Kasumi-1 (cell line): Measurements from ENCODE around the gene RNF220.

Experiments
- DNase-seq, 2 experiments: peaks; one replicate each; lab custom pipeline; 2025; lab: John Stamatoyannopoulos, UW

Gene RNF220

GRCh38 chr1:44611419-44611818 is 206.4 kb downstream of the RNF220 start:
- no peak for DNase-seq

DNA sequence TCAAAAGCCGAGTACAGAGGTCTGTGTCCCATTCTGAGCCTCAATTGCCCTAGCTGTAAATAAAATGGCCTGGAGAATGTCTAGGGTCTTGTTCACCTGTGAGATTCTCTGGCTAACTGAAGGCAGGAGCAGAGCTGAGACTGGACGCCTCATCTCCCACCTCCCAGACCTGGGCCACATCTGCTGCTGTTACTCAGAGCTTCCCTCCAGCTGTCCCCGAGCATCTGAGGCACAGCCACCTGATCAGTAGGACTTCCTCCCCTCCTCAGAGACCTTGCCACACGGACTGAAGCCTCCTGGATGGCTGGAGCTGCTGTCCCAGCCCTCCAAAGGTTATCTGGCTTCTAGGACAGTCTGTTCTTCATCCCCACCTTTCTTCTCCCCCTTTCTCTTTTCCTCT is 206.8 kb downstream of the RNF220 start:
- no peak for DNase-seq

GRCh38 chr1:44613941-44614340 is 208.9 kb downstream of the RNF220 start:
- DNase-seq: no peak

- no peak for DNase-seq
These were observed 211.4 kb downstream of the RNF220 start for GRCh38 chr1:44616284-44616990.

DNA sequence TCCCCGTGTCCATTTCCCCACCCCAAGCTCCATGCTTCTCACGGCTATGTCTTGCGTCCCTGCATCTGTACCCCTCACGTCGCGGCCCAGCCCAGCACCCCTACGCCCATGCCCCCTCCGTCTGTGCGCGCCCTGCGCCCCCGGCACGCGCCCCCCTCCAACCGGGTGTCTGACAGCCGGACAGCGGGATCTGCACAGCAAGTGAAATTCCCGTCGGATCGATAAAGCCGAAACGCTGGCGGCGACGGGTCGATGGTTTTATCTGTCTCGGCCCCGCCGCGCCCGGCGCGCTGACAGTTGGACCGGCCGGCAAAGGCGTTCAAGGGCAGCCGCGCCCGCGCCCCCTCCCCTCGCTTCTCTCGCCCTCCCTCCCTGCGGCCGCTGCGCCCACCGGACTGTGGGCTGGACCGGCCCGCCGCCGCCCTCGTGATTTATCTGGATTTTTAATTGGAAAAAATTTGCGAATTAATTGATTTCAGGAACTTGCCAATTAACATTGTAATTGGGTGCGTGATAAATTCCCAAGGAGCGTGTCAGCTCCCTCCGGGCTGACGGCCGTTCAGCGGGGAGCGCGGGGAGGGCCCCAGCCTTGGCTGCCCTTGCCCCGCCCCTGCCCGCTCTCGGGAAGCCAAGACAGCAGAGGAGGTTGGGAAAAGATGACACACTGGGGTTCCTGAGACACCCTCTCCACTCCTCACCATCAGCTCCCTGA is 212.1 kb downstream of the RNF220 start:
- no peak for DNase-seq

- no peak for DNase-seq
These were observed 212.6 kb downstream of the RNF220 start for GRCh38 chr1:44617703-44618029.

DNA sequence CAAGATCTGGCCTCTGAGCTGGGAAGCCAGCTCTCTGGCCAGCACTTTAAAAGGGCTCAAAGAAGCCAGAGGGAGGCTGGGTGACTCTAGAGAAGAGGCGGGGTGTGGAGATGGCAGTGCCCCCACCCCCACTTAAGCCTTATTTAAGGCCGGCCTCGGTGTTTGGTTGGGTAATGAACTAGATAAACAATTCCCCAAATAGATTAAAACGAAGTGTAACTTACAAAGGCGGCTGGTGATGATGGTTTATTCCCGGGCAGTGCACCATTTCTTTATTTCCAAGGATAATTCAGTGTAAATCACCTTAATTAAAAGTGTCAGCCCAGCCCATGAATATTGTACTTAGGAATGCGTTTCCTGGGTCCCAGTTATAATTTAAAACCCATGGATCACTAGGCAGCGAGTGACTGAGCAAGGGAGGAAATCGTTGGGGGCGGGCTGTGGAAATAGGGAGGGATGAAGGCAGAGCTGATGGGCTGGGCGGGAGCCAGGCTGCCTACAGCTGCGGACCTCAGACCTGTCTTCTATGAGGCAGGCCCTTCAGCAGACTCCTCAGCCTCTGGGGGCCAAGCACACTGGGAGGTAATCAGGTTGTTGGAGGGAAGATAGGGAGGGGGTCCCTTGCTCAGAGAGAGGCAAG is 214.3 kb downstream of the RNF220 start:
- DNase-seq: no peak

DNA sequence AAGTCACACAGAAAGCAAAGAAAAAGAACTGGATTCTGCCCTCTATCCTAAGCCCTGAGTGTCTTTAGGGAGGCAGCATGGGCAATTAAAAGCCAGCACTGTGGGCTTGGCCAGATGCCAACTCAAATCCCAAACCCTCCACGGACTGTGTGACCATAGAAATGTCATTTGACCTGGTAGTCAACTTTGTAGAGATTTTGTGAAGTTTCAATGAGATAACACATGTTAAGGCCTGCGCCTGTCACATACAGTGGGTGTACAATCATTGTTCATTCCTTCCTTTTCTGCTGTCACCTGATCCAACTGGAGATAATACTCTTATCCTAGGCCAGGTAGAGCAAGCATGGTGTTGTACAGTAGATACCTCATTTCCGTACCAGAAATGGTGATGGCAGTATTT is 215.0 kb downstream of the RNF220 start:
- no peak for DNase-seq

DNA sequence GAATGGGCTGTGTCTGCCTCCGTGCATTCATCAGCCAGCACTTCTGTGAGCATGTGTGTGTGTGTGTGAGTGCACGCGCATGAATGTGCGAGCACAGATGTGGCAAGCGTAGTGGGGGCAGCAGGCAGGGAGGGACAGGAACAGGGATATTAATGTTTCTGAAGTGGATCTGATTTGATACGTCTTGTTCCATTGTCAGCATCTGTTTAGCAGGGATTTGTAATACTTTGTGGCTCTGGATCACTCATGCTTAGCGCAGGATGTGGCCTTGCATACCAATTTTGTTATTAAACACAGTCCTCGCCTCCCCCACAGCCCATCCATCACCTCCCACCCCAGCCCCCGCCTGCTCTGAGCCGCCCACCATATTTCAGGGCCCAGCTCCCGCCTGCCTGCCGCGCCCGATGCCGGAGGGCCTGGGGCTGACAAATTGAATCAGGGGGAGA is 216.8 kb downstream of the RNF220 start:
- DNase-seq: no peak

DNA sequence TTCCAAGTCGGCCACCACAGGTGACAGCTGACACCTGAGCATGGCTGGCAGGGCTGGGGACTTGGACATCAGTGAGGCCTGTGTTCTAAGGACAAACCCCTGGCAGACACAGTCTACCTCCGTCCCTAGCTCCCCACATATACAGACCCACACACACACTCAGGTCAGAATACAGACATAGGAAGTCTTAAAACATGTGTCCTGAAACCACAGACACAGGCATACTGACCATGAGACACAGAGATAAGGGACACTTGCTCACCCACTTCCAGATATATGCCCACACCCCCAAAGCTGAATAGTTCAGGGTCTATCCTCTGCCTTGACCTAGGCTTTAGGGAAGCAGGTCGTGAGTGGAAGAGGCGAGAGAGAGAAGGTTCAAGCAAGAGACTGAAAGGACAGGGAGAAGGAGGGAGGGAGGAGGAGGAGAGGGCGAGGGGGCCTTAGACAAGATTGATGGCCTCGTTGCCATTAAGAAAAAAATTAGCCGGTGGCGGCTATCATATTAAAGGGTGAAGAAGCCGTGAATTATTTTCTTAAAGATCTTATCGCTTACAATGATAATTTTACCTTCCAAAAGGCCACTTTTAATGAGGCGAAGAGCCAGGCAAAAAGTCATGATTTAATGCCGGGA is 219.3 kb downstream of the RNF220 start:
- DNase-seq: no peak

- DNase-seq: no peak
These were observed 220.3 kb downstream of the RNF220 start for GRCh38 chr1:44625348-44625747.

GRCh38 chr1:44628962-44629756 is 224.1 kb downstream of the RNF220 start:
- DNase-seq: no peak

DNA sequence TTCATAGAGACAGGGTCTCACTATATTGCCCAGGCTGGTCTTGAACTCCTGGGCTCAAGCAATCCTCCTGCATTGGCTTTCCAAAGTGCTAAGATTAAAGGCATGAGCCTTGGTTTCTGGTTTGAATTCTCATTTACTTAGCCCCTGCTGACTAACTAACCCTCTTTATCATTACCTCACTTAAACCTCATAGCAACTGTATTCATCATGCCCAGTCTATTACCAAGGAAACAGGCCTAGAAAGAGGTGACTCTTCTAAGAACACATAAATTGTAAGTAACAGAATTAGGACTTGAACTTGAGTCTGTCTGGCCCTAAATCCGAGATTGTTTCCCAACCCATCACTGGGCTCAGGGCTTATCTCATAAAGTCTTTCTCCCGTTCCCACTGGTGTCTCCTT is 225.1 kb downstream of the RNF220 start:
- no peak for DNase-seq

DNA sequence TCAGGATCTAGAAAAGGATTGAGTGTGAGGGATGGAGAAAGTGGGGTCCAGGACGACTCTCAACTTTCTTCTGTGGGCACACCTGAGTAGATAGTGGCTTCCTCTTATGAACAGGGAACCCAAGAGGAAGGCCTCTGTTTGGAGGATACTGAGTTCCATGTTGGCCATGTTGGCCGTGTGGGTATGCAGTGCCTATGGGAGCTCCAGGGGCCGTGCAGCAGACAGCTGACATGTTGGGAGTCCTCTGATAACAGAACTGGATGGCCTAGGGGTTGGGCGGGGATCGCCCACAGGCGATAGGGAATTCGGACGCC is 226.2 kb downstream of the RNF220 start:
- no peak for DNase-seq

DNA sequence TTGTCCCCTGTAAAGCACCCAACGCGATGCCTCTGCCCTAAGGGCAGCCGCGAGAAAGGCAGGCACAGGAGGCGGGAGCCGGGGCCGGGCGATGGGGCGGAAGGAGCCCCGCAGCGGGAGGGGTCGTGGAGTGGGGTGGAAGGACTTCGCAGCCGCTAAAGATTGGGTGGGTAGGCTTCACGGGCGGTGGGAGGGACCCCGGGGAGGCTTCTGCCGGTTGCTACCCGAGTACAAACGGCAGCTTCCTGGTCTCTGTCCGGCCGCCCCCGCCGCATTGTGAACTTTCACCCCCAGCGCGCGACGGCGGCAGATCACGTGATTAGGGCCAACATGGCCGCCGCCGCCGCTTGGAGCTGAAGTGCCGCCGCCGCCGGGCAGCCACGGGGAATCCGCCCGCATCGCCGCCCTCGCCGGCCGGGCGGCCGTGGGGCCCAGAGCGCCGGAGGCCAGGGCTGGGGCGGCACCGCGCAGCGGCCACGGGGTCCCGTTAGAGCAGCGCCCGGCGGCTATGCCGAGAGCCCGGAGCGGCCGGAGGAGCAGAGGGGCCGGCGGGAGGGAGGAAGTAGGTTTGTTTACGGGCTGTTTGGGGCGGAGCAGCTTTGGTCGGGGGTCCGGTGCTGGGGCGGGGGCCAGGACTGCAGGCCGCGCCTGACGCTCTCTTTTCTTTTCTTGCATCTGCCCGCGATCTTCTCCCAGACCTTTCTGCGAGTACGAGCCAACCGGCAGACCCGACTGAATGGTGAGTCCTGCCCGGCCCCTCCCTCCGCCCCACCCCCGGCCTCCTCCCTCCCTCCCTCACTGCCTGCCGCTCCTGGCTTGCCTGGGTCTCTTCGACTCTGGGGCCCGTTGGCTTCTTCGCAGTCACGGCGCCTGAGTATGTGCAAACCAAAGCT is 226.8 kb downstream of the RNF220 start:
- DNase-seq: peak; percentile 76 to 80

DNA sequence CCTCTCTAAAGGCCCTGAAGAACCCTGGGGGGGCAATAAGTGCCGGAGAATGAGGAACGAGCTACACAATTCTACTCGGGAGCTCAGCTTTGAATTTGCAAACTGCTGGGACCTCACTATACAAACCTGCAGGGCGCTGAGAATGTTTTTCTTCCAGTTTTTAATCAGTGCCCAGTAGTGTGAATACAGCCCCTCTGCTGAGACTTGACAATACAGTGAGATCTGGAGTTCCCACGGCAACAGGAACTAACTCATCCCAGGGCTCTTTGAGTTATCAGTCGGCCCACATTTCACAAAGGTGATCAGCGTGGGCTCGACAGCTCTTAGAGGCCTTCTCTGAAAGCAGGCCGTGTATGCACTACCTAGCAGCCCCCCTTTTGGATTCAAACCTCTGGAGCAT is 227.5 kb downstream of the RNF220 start:
- DNase-seq: peak in 1 of 2 experiments; percentile 57

DNA sequence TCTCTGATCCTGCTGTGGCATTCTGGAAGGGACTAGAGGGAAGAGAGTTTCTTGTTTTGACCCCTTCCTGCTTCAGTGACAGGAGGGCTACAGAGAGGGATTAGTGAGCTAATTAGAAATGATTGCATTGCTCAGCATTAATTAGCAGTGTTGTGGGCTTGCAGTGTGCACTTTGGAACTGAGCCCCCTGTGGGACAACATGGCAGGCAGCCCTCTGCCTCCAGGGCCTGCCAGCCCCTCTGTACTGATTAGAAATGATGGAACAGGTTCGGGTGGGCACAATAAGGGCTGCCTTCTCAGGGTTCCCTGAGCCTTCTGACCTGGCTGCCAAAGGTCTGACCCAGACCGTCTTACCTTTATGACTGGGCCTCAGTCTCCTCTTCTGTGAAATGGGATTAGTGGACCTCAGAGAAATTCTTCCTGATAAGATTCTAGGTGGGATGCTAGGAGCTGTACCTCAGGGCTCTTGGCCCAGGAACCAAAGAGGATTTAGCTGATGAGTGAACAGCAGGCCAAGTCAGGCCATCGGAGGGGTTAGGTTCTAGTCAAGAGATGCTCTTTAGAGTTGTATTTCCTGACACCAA is 229.6 kb downstream of the RNF220 start:
- no peak for DNase-seq

- DNase-seq: no peak
These were observed 230.4 kb downstream of the RNF220 start for GRCh38 chr1:44635439-44635838.

DNA sequence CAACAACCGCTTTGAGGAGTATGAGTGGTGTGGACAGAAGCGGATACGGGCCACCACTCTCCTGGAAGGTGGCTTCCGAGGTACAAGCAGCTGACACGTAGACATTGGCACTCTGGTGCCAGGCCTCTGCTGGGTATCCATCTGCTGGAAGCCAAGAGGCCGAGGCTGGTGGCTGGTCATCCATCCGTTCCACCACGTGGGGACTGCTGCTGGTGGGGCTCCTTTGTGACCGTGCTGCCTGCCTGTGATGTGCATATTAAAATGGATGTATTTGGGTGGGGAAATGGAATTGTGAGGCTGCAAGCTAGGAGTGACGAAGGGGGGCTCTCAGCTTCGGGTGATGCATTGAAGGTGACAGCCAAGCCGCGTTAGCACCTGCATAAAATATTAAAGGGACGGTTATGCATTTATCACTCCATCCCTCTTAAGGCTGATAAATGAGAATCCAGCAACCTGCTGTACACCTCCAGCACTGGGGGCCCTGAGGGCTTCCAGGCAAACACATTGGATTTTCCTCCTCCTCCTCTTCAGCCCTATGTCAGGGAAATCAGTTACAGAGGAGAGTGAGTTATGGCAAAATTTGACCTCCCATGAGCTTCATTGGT is 231.1 kb downstream of the RNF220 start:
- no peak for DNase-seq
